Osteocyte (in vitro differentiated cells): ENCODE results near the gene RNF4. TPM values are rescaled to one million over a fixed set of nuclear protein-coding genes. Genes with fewer than 3 reads are reported as not detected.

Source experiments
- DNase-seq: peaks from one replicate; pipeline ENCODE4 v3.0.0; 2021; ENCODE audit warnings: mixed read lengths; ENCODE audit not compliant: unreplicated experiment; ENCODE audit errors: extremely low spot score
- H3K27ac Mint-ChIP-seq: one replicate; pipeline ENCODE4 v1.8.0; 2021; ENCODE audit warnings: mild to moderate bottlenecking, mixed read lengths; ENCODE audit not compliant: unreplicated experiment
- H3K27me3 Mint-ChIP-seq: one replicate; pipeline ENCODE4 v1.8.0; 2021; ENCODE audit warnings: mixed read lengths; ENCODE audit not compliant: unreplicated experiment
- H3K36me3 Mint-ChIP-seq: one replicate; pipeline ENCODE4 v1.8.0; 2021; ENCODE audit warnings: mixed read lengths; ENCODE audit not compliant: unreplicated experiment
- H3K4me1 Mint-ChIP-seq: one replicate; pipeline ENCODE4 v1.8.0; 2021; ENCODE audit warnings: mixed read lengths; ENCODE audit not compliant: unreplicated experiment
- H3K4me3 Mint-ChIP-seq: one replicate; pipeline ENCODE4 v1.8.0; 2021; ENCODE audit warnings: mild to moderate bottlenecking, moderate library complexity, mixed read lengths; ENCODE audit not compliant: unreplicated experiment
- H3K9me3 Mint-ChIP-seq: one replicate; pipeline ENCODE4 v1.8.0; 2021; ENCODE audit warnings: mixed read lengths; ENCODE audit not compliant: unreplicated experiment
- CTCF ChIP-seq: fragments of 200-600 bp; sonication (generic); IDR thresholded peaks from 2 replicates; pipeline ENCODE4 v1.5.0; 2021; ENCODE audit warnings: antibody characterized with exemption, mild to moderate bottlenecking, moderate library complexity
- total RNA-seq: library from RNA; stranded (reverse); gene quantifications from 2 replicates; pipeline ENCODE4 v1.2.1, GENCODE V29; 2021

The RNF4 gene
- total RNA-seq, 1 donor from 2014 or later, result 57.6 TPM

GRCh38 chr4:2485956-2486355 is 17.1 kb downstream of the RNF4 start:
- H3K4me1 Mint-ChIP-seq, result peaks cover 36% of the 10 kb centered on the region

GRCh38 chr4:2486981-2487380 is 18.1 kb downstream of the RNF4 start:
- TF ChIP-seq CTCF, result no peak
- Mint-ChIP-seq H3K36me3 (peaks cover 10% of the 10 kb centered on the region), H3K4me1 (peaks cover 32% of the 10 kb centered on the region), H3K4me3 (no peak overlapping the region), H3K9me3 (no peaks in the 10 kb centered on the region), H3K27ac (no peak overlapping the region), H3K27me3 (no peaks in the 10 kb centered on the region)
- no peak for DNase-seq

More at GRCh38 chr4:2485956-2486355, 17.1 kb downstream of the RNF4 start:
- Mint-ChIP-seq H3K27me3 (no peaks in the 10 kb centered on the region), H3K36me3 (peaks cover 7% of the 10 kb centered on the region), H3K9me3 (no peaks in the 10 kb centered on the region), H3K4me3 (no peak overlapping the region), H3K27ac (no peak overlapping the region)
- no peak for TF ChIP-seq CTCF
- DNase-seq, result no peak

- TF ChIP-seq CTCF, result no peak
- H3K9me3 Mint-ChIP-seq, result no peaks in the 10 kb centered on the region
- H3K27ac Mint-ChIP-seq, result no peak overlapping the region
- no peak overlapping the region for H3K4me3 Mint-ChIP-seq
- H3K36me3 Mint-ChIP-seq, result peaks cover 13% of the 10 kb centered on the region
- H3K27me3 Mint-ChIP-seq, result no peaks in the 10 kb centered on the region
- peaks cover 28% of the 10 kb centered on the region for H3K4me1 Mint-ChIP-seq
- no peak for DNase-seq
These were observed 18.7 kb downstream of the RNF4 start for GRCh38 chr4:2487632-2488031.

GRCh38 chr4:2489081-2489805 is 20.3 kb downstream of the RNF4 start:
- TF ChIP-seq CTCF, result no peak
- Mint-ChIP-seq H3K27ac (no peak overlapping the region), H3K4me3 (no peak overlapping the region), H3K36me3 (peaks cover 21% of the 10 kb centered on the region), H3K27me3 (no peaks in the 10 kb centered on the region), H3K9me3 (no peaks in the 10 kb centered on the region), H3K4me1 (peaks cover 31% of the 10 kb centered on the region)
- no peak for DNase-seq

- Mint-ChIP-seq H3K27me3 (no peaks in the 10 kb centered on the region), H3K4me3 (no peak overlapping the region), H3K27ac (peak overlapping the region; percentile 39), H3K4me1 (peaks cover 29% of the 10 kb centered on the region), H3K9me3 (no peaks in the 10 kb centered on the region), H3K36me3 (peaks cover 23% of the 10 kb centered on the region)
- no peak for DNase-seq
- no peak for TF ChIP-seq CTCF
These were observed 21.1 kb downstream of the RNF4 start for GRCh38 chr4:2489841-2490552.
